ENCODE data around the gene SF3B1. TPM values are rescaled to one million over a fixed set of nuclear protein-coding genes. Genes with fewer than 3 reads are reported as not detected.
"Not testable (repeated sequence)": the region's sequence is repeated elsewhere in the genome, so short reads cannot be mapped to it uniquely, and the experiment has no call there.

Gene SF3B1
- total RNA-seq, 1 donor from 2014 or later, result 140 TPM

GRCh38 chr2:197345846-197346370, 88.9 kb downstream of the SF3B1 start:
- no peak for DNase-seq (ENCODE audit: low read depth in 2 of 2)

- not testable (repeated sequence) for DNase-seq (ENCODE audit: low read depth in 2 of 2)
Observed at GRCh38 chr2:197343968-197344367, 90.9 kb downstream of the SF3B1 start.

- DNase-seq (ENCODE audit: low read depth in 2 of 2), result no peak
Observed at GRCh38 chr2:197340591-197340990, 94.2 kb downstream of the SF3B1 start.

Other genes with a start within 250 kb of the SF3B1 start
- 3.6 and 10.4 TPM in 2 replicates for gene ANKRD44, start 124.2 kb downstream of the SF3B1 start, total RNA-seq
- gene COQ10B, start 18.5 kb upstream of the SF3B1 start, total RNA-seq, result 20.5 and 27.8 TPM in 2 replicates
- 92.3 and 136 TPM in 2 replicates for gene HSPD1, start 64.8 kb upstream of the SF3B1 start, total RNA-seq
- gene HSPE1, start 65.4 kb upstream of the SF3B1 start, total RNA-seq, result 30.1 and 63.0 TPM in 2 replicates
- 28.2 and 28.8 TPM in 2 replicates for gene MOB4, start 81.0 kb upstream of the SF3B1 start, total RNA-seq
- gene RFTN2, start 240.6 kb upstream of the SF3B1 start, total RNA-seq, result 9.8 and 10.6 TPM in 2 replicates

Measured in dermis microvascular lymphatic vessel endothelial cell (primary cell).